Measurements from ENCODE around the gene RPS13. TPM values are rescaled to one million over a fixed set of nuclear protein-coding genes. Genes with fewer than 3 reads are reported as not detected.

RPS13 gene
- total and polyA plus RNA-seq, 4 donors, result 237 to 638 (median 471) TPM

DNA sequence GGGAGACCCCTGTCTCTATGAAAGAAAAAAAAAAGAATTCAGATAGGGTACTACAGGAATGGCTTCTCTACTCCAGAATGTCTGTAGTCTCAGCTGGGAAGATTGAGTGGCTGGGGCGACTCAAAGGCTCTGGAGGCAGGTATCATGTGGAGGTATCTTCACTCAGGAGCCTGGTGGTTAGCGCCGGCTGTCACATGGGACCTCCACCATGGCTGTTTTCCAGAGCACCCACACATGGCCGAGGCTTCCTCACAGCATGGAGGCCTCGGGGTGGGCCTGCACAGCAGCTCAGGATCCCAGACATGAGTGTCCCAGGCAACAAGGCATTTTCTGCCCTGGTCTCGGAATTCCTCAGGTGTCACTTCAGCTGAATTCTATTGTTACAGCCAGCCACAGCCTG, 10.1 kb downstream of the RPS13 start:
- Histone ChIP-seq H3K9me3 (ENCODE audit: control insufficient read depth in 4 of 4, low read length in 3 of 4) (no peaks in the 10 kb centered on the region), H3K36me3 (ENCODE audit: control insufficient read depth in 4 of 4, insufficient read depth in 3 of 4, low read depth in 1 of 4, low read length in 3 of 4) (no peaks in the 10 kb centered on the region), H3K4me1 (ENCODE audit: control insufficient read depth in 4 of 4, insufficient read depth in 4 of 4, low read length in 3 of 4) (no peaks in the 10 kb centered on the region), H3K4me3 (ENCODE audit: low read depth in 1 of 3, low read length in 3 of 3) (no peak overlapping the region), H3K27ac (ENCODE audit: low read depth in 1 of 2, low read length in 2 of 2) (no peak overlapping the region), H3K27me3 (ENCODE audit: control insufficient read depth in 4 of 4, insufficient read depth in 4 of 4, low read length in 3 of 4) (no peaks in the 10 kb centered on the region), H3K9ac (ENCODE audit: low read depth in 1 of 2, low read length in 2 of 2) (no peak overlapping the region)
- DNase-seq (ENCODE audit: low spot score), result no peak
- TF ChIP-seq, protein P1, sequence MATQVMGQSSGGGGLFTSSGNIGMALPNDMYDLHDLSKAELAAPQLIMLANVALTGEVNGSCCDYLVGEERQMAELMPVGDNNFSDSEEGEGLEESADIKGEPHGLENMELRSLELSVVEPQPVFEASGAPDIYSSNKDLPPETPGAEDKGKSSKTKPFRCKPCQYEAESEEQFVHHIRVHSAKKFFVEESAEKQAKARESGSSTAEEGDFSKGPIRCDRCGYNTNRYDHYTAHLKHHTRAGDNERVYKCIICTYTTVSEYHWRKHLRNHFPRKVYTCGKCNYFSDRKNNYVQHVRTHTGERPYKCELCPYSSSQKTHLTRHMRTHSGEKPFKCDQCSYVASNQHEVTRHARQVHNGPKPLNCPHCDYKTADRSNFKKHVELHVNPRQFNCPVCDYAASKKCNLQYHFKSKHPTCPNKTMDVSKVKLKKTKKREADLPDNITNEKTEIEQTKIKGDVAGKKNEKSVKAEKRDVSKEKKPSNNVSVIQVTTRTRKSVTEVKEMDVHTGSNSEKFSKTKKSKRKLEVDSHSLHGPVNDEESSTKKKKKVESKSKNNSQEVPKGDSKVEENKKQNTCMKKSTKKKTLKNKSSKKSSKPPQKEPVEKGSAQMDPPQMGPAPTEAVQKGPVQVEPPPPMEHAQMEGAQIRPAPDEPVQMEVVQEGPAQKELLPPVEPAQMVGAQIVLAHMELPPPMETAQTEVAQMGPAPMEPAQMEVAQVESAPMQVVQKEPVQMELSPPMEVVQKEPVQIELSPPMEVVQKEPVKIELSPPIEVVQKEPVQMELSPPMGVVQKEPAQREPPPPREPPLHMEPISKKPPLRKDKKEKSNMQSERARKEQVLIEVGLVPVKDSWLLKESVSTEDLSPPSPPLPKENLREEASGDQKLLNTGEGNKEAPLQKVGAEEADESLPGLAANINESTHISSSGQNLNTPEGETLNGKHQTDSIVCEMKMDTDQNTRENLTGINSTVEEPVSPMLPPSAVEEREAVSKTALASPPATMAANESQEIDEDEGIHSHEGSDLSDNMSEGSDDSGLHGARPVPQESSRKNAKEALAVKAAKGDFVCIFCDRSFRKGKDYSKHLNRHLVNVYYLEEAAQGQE (IDR thresholded peaks at IDR 0.05), result no peak
- TF ChIP-seq TAF1 (conservative IDR thresholded peaks at IDR 0.05) (no peak), YY1 (IDR thresholded peaks at IDR 0.05) (no peak), JUND (IDR thresholded peaks at IDR 0.05) (no peak), SP1 (IDR thresholded peaks at IDR 0.05) (no peak), RXRA (IDR thresholded peaks at IDR 0.05) (no peak), FOXA1 (IDR thresholded peaks at IDR 0.05) (no peak), HNF4G (IDR thresholded peaks at IDR 0.05) (no peak), FOXA2 (IDR thresholded peaks at IDR 0.05) (no peak), HNF4A (conservative IDR thresholded peaks at IDR 0.05) (no peak), EGR1 (IDR thresholded peaks at IDR 0.05; ENCODE audit: low read depth in 2 of 2) (no peak), NR2F2 (IDR thresholded peaks at IDR 0.05) (no peak), GABPA (IDR thresholded peaks at IDR 0.05 in 1 of 2, conservative IDR thresholded peaks at IDR 0.05 in 1 of 2) (no peak)
- TF ChIP-seq, protein P2, sequence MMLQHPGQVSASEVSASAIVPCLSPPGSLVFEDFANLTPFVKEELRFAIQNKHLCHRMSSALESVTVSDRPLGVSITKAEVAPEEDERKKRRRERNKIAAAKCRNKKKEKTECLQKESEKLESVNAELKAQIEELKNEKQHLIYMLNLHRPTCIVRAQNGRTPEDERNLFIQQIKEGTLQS (IDR thresholded peaks at IDR 0.05), result no peak
- TF ChIP-seq, protein P3, sequence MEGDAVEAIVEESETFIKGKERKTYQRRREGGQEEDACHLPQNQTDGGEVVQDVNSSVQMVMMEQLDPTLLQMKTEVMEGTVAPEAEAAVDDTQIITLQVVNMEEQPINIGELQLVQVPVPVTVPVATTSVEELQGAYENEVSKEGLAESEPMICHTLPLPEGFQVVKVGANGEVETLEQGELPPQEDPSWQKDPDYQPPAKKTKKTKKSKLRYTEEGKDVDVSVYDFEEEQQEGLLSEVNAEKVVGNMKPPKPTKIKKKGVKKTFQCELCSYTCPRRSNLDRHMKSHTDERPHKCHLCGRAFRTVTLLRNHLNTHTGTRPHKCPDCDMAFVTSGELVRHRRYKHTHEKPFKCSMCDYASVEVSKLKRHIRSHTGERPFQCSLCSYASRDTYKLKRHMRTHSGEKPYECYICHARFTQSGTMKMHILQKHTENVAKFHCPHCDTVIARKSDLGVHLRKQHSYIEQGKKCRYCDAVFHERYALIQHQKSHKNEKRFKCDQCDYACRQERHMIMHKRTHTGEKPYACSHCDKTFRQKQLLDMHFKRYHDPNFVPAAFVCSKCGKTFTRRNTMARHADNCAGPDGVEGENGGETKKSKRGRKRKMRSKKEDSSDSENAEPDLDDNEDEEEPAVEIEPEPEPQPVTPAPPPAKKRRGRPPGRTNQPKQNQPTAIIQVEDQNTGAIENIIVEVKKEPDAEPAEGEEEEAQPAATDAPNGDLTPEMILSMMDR (IDR thresholded peaks at IDR 0.05; ENCODE audit: low read depth, low read length, missing input control), result no peak
- TF ChIP-seq, protein P4, sequence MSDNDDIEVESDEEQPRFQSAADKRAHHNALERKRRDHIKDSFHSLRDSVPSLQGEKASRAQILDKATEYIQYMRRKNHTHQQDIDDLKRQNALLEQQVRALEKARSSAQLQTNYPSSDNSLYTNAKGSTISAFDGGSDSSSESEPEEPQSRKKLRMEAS (IDR thresholded peaks at IDR 0.05), result no peak
- TF ChIP-seq, protein P5, sequence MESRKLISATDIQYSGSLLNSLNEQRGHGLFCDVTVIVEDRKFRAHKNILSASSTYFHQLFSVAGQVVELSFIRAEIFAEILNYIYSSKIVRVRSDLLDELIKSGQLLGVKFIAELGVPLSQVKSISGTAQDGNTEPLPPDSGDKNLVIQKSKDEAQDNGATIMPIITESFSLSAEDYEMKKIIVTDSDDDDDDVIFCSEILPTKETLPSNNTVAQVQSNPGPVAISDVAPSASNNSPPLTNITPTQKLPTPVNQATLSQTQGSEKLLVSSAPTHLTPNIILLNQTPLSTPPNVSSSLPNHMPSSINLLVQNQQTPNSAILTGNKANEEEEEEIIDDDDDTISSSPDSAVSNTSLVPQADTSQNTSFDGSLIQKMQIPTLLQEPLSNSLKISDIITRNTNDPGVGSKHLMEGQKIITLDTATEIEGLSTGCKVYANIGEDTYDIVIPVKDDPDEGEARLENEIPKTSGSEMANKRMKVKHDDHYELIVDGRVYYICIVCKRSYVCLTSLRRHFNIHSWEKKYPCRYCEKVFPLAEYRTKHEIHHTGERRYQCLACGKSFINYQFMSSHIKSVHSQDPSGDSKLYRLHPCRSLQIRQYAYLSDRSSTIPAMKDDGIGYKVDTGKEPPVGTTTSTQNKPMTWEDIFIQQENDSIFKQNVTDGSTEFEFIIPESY (IDR thresholded peaks at IDR 0.05), result no peak
- WGBS, result 97% methylated on average over 6 of the region's 6 CpGs

DNA sequence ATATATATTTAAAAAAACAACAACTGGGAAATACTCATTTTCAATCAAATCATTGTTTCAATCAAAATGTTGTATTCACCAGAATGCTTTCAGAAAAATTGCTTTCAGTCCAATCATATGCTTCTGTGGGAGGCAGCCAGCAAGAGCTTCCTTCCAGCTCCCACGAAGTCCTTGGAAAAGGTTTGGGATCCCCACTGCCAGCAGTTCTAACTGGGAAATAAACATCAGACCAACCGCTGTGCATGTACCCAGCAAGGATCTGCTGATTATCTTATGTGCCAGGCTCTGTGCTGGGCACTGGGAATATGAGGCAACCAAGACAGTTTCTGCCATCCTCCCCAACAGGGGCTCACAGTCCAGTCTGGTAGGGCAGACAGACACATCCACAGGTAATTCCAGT, 10.8 kb downstream of the RPS13 start:
- Histone ChIP-seq H3K27ac (ENCODE audit: low read depth in 1 of 2, low read length in 2 of 2) (no peak overlapping the region), H3K36me3 (ENCODE audit: control insufficient read depth in 4 of 4, insufficient read depth in 3 of 4, low read depth in 1 of 4, low read length in 3 of 4) (no peaks in the 10 kb centered on the region), H3K27me3 (ENCODE audit: control insufficient read depth in 4 of 4, insufficient read depth in 4 of 4, low read length in 3 of 4) (no peaks in the 10 kb centered on the region), H3K4me1 (ENCODE audit: control insufficient read depth in 4 of 4, insufficient read depth in 4 of 4, low read length in 3 of 4) (no peaks in the 10 kb centered on the region), H3K9ac (ENCODE audit: low read depth in 1 of 2, low read length in 2 of 2) (no peak overlapping the region), H3K9me3 (ENCODE audit: control insufficient read depth in 4 of 4, low read length in 3 of 4) (no peaks in the 10 kb centered on the region), H3K4me3 (ENCODE audit: low read depth in 1 of 3, low read length in 3 of 3) (no peak overlapping the region)
- DNase-seq (ENCODE audit: low spot score), result no peak
- TF ChIP-seq HNF4G (IDR thresholded peaks at IDR 0.05) (no peak), YY1 (IDR thresholded peaks at IDR 0.05) (no peak), FOXA1 (IDR thresholded peaks at IDR 0.05) (no peak), HNF4A (conservative IDR thresholded peaks at IDR 0.05) (no peak), RXRA (IDR thresholded peaks at IDR 0.05) (no peak), GABPA (IDR thresholded peaks at IDR 0.05 in 1 of 2, conservative IDR thresholded peaks at IDR 0.05 in 1 of 2) (no peak), SP1 (IDR thresholded peaks at IDR 0.05) (no peak)
- TF ChIP-seq, protein P2 (IDR thresholded peaks at IDR 0.05), result no peak
- TF ChIP-seq, protein P3 (IDR thresholded peaks at IDR 0.05; ENCODE audit: low read depth, low read length, missing input control), result no peak
- 86% methylated on average over 2 of the region's 2 CpGs for WGBS
